ENCODE measurements around the gene NDE1.

DNA sequence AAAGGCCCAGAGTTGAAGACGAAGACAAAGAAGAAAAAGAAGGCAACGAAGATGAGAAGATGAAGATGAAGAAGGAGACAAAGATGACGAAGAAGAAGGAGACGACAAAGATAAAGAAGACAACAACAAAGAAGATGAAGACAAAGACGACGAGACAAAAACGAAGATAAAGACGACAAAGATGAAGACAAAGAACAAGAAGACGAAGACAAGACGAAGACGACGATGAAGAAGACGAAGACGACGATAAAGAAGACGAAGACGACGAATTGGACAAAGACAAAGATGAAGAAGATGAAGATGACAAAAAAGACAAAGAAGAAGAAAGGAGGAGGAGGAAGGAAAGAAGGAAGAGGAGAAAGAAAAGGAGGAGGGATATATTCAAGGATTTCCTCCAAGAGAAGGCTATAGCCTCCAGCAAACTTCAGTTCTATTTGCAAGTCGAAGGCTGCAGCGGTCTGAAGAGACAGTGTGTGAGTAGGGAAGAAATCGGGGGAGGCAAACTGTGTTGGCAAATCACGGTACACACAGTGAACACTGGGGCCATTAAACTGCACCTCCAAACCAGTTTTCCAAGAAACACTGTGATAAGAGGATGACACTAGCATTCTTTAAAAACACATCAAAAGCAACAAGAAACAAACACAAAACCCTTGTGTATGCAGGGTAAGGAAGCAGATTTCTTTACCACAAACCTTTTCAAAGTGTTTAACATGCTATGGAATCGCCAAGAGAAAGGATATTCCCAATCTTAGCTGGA is 47.6 kb upstream of the NDE1 start:
- TF ChIP-seq, protein P1, sequence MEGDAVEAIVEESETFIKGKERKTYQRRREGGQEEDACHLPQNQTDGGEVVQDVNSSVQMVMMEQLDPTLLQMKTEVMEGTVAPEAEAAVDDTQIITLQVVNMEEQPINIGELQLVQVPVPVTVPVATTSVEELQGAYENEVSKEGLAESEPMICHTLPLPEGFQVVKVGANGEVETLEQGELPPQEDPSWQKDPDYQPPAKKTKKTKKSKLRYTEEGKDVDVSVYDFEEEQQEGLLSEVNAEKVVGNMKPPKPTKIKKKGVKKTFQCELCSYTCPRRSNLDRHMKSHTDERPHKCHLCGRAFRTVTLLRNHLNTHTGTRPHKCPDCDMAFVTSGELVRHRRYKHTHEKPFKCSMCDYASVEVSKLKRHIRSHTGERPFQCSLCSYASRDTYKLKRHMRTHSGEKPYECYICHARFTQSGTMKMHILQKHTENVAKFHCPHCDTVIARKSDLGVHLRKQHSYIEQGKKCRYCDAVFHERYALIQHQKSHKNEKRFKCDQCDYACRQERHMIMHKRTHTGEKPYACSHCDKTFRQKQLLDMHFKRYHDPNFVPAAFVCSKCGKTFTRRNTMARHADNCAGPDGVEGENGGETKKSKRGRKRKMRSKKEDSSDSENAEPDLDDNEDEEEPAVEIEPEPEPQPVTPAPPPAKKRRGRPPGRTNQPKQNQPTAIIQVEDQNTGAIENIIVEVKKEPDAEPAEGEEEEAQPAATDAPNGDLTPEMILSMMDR (IDR thresholded peaks at IDR 0.05) = no peak
- TF ChIP-seq EP300 (IDR thresholded peaks at IDR 0.05) = no peak
- TF ChIP-seq POLR2AphosphoS5 (IDR thresholded peaks at IDR 0.05) = no peak
- TF ChIP-seq POLR2A (IDR thresholded peaks at IDR 0.05) = no peak

All from stomach (tissue), 4 donors.